H9 (cell line): ENCODE results near the gene TLK1. TPM values are rescaled to one million over a fixed set of nuclear protein-coding genes. Genes with fewer than 3 reads are reported as not detected.

Source experiments
- DNase-seq: peaks from one replicate; pipeline ENCODE4 v3.0.0-alpha.2; 2017
- H2AFZ ChIP-seq: one replicate; pipeline ENCODE4 v1.6.1; 2013; ENCODE audit warnings: mild to moderate bottlenecking, low read length, control low read depth, moderate library complexity
- H2AK5ac ChIP-seq: 2 replicates; pipeline ENCODE4 v1.6.1; 2013; ENCODE audit warnings: low read length, control low read depth, mixed read lengths; ENCODE audit not compliant: insufficient read length
- H2BK120ac ChIP-seq: one replicate; pipeline ENCODE4 v1.6.1; 2013; ENCODE audit warnings: low read depth, mild to moderate bottlenecking, low read length, control low read depth, inconsistent platforms; ENCODE audit not compliant: poor library complexity, severe bottlenecking
- H2BK12ac ChIP-seq: 2 replicates; pipeline ENCODE4 v1.6.1; 2013; ENCODE audit warnings: low read length, control low read depth, mixed read lengths, low read depth; ENCODE audit not compliant: insufficient read length
- H2BK15ac ChIP-seq: 2 replicates; pipeline ENCODE4 v1.6.1; 2013; ENCODE audit warnings: low read depth, low read length, control low read depth
- H2BK20ac ChIP-seq: one replicate; pipeline ENCODE4 v1.6.1; 2013; ENCODE audit warnings: low read depth, mild to moderate bottlenecking, low read length, control low read depth, inconsistent platforms; ENCODE audit not compliant: poor library complexity, severe bottlenecking
- H2BK5ac ChIP-seq: 2 replicates; pipeline ENCODE4 v1.6.1; 2013; ENCODE audit warnings: low read length, control low read depth, mixed read lengths; ENCODE audit not compliant: insufficient read length
- H3K14ac ChIP-seq: 2 replicates; pipeline ENCODE4 v1.6.1; 2013; ENCODE audit warnings: low read length, control low read depth; ENCODE audit not compliant: insufficient read depth
- H3K18ac ChIP-seq: 2 replicates; pipeline ENCODE4 v1.6.1; 2013; ENCODE audit warnings: low read depth, mild to moderate bottlenecking, mixed read lengths, low read length, control low read depth; ENCODE audit not compliant: insufficient read length
- H3K23ac ChIP-seq: 2 replicates; pipeline ENCODE4 v1.6.1; 2013; ENCODE audit warnings: low read length, control low read depth, mixed read lengths, low read depth; ENCODE audit not compliant: insufficient read length
- H3K23me2 ChIP-seq: 2 replicates; pipeline ENCODE4 v1.6.1; 2013; ENCODE audit warnings: low read depth, mild to moderate bottlenecking, mixed read lengths, low read length, control low read depth; ENCODE audit not compliant: insufficient read length, poor library complexity, severe bottlenecking
- H3K27ac ChIP-seq: 2 replicates; pipeline ENCODE4 v1.5.1; 2013; ENCODE audit warnings: low read length, control low read depth, mixed read lengths, low read depth; ENCODE audit not compliant: insufficient read length
- H3K27me3 ChIP-seq: 2 replicates; pipeline ENCODE4 v1.6.1; 2013; ENCODE audit warnings: low read length, control low read depth, inconsistent platforms; ENCODE audit not compliant: insufficient read depth
- H3K4ac ChIP-seq: 2 replicates; pipeline ENCODE4 v1.6.1; 2013; ENCODE audit warnings: low read depth, mild to moderate bottlenecking, control low read depth, inconsistent platforms, low read length, moderate library complexity
- H3K4me1 ChIP-seq: 2 replicates; pipeline ENCODE4 v1.6.1; 2013; ENCODE audit warnings: low read length, control low read depth, inconsistent platforms; ENCODE audit not compliant: insufficient read depth
- H3K4me2 ChIP-seq: 2 replicates; pipeline ENCODE4 v1.6.1; 2013; ENCODE audit warnings: low read length, control low read depth, mixed read lengths; ENCODE audit not compliant: insufficient read length, insufficient read depth
- H3K56ac ChIP-seq: 2 replicates; pipeline ENCODE4 v1.6.1; 2013; ENCODE audit warnings: low read depth, mild to moderate bottlenecking, mixed read lengths, low read length, control low read depth; ENCODE audit not compliant: insufficient read length
- H3K79me1 ChIP-seq: 2 replicates; pipeline ENCODE4 v1.6.1; 2013; ENCODE audit warnings: low read depth, mild to moderate bottlenecking, moderate library complexity, low read length, control low read depth, inconsistent platforms; ENCODE audit not compliant: insufficient read depth, poor library complexity, severe bottlenecking
- H3K79me2 ChIP-seq: 2 replicates; pipeline ENCODE4 v1.6.1; 2013; ENCODE audit warnings: low read length, control low read depth, inconsistent platforms; ENCODE audit not compliant: insufficient read depth
- H3K9ac ChIP-seq: 2 replicates; pipeline ENCODE4 v1.6.1; 2013; ENCODE audit warnings: low read length, control low read depth, mixed read lengths; ENCODE audit not compliant: insufficient read length; ENCODE audit errors: extremely low read depth
- H3K9me3 ChIP-seq: one replicate; pipeline ENCODE4 v1.6.1; 2013; ENCODE audit warnings: low read depth, low read length, inconsistent platforms; ENCODE audit not compliant: control insufficient read depth
- H3T11ph ChIP-seq: one replicate; pipeline ENCODE4 v1.6.1; 2013; ENCODE audit warnings: mild to moderate bottlenecking, low read length, control low read depth, inconsistent platforms
- H4K20me1 ChIP-seq: one replicate; pipeline ENCODE4 v1.6.1; 2013; ENCODE audit not compliant: control insufficient read depth, insufficient read length, insufficient read depth
- H4K5ac ChIP-seq: 2 replicates; pipeline ENCODE4 v1.6.1; 2013; ENCODE audit warnings: low read depth, mild to moderate bottlenecking, mixed read lengths, low read length, control low read depth; ENCODE audit not compliant: insufficient read length
- H4K8ac ChIP-seq: replicated peaks from 2 replicates; pipeline ENCODE4 v1.6.1; 2013; ENCODE audit warnings: low read length, control low read depth, mixed read lengths, low read depth; ENCODE audit not compliant: insufficient read length
- H4K91ac ChIP-seq: 2 replicates; pipeline ENCODE4 v1.6.1; 2013; ENCODE audit warnings: low read depth, mild to moderate bottlenecking, moderate library complexity, mixed read lengths, low read length, control low read depth; ENCODE audit not compliant: insufficient read length
- H3K27ac Mint-ChIP-seq, 3 experiments: 2 replicates in 2 of 3; 3 replicates in 1 of 3; pipeline ENCODE4 v1.8.0; 2020 to 2021; ENCODE audit warnings: mixed read lengths in 3 of 3, mild to moderate bottlenecking in 1 of 3, moderate library complexity in 1 of 3
- H3K27me3 Mint-ChIP-seq: 2 replicates; pipeline ENCODE4 v1.8.0; 2021; ENCODE audit warnings: low read depth, mild to moderate bottlenecking, moderate library complexity, mixed read lengths
- H3K36me3 Mint-ChIP-seq, 3 experiments: 2 replicates in 2 of 3; 3 replicates in 1 of 3; pipeline ENCODE4 v1.8.0; 2020 to 2021; ENCODE audit warnings: low read depth in 3 of 3, mixed read lengths in 3 of 3; ENCODE audit not compliant: insufficient read depth in 1 of 3
- H3K4me1 Mint-ChIP-seq, 2 experiments: 2 replicates each; pipeline ENCODE4 v1.8.0; 2020; ENCODE audit warnings: mixed read lengths in 2 of 2
- H3K4me3 Mint-ChIP-seq, 2 experiments: 2 replicates in 1 of 2; 3 replicates in 1 of 2; pipeline ENCODE4 v1.8.0; 2020 to 2021; ENCODE audit warnings: mild to moderate bottlenecking in 2 of 2, mixed read lengths in 2 of 2, moderate library complexity in 1 of 2
- H3K9me3 Mint-ChIP-seq, 2 experiments: 2 replicates in 1 of 2; 3 replicates in 1 of 2; pipeline ENCODE4 v1.8.0; 2020; ENCODE audit warnings: mild to moderate bottlenecking in 2 of 2, mixed read lengths in 2 of 2, moderate library complexity in 1 of 2
- WGBS: extraction: QIAGEN DNeasy Blood & Tissue Kit; methylation state at CpG from one replicate; pipeline ENCODE4 v1.1.7; 2013; ENCODE audit warnings: missing lambda C conversion rate, low lambda C conversion rate, mixed read lengths; ENCODE audit not compliant: insufficient read length; ENCODE audit errors: extremely low coverage; 5-methylcytosine and 5-hydroxymethylcytosine counted together
- total RNA-seq: library from RNA; stranded (reverse); gene quantifications from 2 replicates; pipeline ENCODE4 v1.2.1, GENCODE V29; 2021
- TF ChIP-seq, protein P1 (sequence below): fragments of 200-600 bp; sonication (generic); conservative IDR thresholded peaks from 3 replicates; pipeline ENCODE4 v1.8.0; 2021; ENCODE audit warnings: antibody characterized with exemption, mild to moderate bottlenecking

The TLK1 gene
- total RNA-seq, 1 experiment from 2014 or later: 112 TPM

GRCh38 chr2:171185165-171185818 is 24.6 kb upstream of the TLK1 start:
- H3K14ac ChIP-seq: no peak overlapping the region
- TF ChIP-seq, protein P1, sequence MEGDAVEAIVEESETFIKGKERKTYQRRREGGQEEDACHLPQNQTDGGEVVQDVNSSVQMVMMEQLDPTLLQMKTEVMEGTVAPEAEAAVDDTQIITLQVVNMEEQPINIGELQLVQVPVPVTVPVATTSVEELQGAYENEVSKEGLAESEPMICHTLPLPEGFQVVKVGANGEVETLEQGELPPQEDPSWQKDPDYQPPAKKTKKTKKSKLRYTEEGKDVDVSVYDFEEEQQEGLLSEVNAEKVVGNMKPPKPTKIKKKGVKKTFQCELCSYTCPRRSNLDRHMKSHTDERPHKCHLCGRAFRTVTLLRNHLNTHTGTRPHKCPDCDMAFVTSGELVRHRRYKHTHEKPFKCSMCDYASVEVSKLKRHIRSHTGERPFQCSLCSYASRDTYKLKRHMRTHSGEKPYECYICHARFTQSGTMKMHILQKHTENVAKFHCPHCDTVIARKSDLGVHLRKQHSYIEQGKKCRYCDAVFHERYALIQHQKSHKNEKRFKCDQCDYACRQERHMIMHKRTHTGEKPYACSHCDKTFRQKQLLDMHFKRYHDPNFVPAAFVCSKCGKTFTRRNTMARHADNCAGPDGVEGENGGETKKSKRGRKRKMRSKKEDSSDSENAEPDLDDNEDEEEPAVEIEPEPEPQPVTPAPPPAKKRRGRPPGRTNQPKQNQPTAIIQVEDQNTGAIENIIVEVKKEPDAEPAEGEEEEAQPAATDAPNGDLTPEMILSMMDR: no peak
- Mint-ChIP-seq H3K4me3 (no peak overlapping the region), H3K36me3 (no peaks in the 10 kb centered on the region), H3K27ac (no peak overlapping the region), H3K9me3 (no peaks in the 10 kb centered on the region), H3K4me1 (peaks cover 11 to 14% of the 10 kb centered on the region in 2 experiments), H3K27me3 (no peaks in the 10 kb centered on the region)
- H3K4ac ChIP-seq: no peak overlapping the region
- no peaks in the 10 kb centered on the region for H3K23me2 ChIP-seq
- H3K27ac ChIP-seq: no peak overlapping the region
- H3K56ac ChIP-seq: no peak overlapping the region
- 0 out of 2 replicates have a peak, but pooled peaks cover 3% of the 10 kb centered on the region for H3K4me1 ChIP-seq
- no peaks in the 10 kb centered on the region for H4K20me1 ChIP-seq
- no peak overlapping the region for H3K4me2 ChIP-seq
- no peak overlapping the region for H4K8ac ChIP-seq
- WGBS: no CpG with 5 or more reads among the region's 2 CpGs
- H2BK12ac ChIP-seq: no peak overlapping the region
- H3K27me3 ChIP-seq: no peaks in the 10 kb centered on the region
- no peak overlapping the region for H2BK20ac ChIP-seq
- H3K9me3 ChIP-seq: no peaks in the 10 kb centered on the region
- H3K18ac ChIP-seq: no peak overlapping the region
- H2BK120ac ChIP-seq: no peak overlapping the region
- no peak overlapping the region for H4K91ac ChIP-seq
- H4K5ac ChIP-seq: no peak overlapping the region
- H3K23ac ChIP-seq: no peak overlapping the region
- no peak overlapping the region for H3K9ac ChIP-seq
- no peaks in the 10 kb centered on the region for H3K79me1 ChIP-seq
- H3K79me2 ChIP-seq: no peaks in the 10 kb centered on the region
- H3T11ph ChIP-seq: no peak overlapping the region
- H2BK15ac ChIP-seq: no peak overlapping the region
- no peak overlapping the region for H2AK5ac ChIP-seq
- H2AFZ ChIP-seq: no peak overlapping the region
- no peak for DNase-seq
- no peak overlapping the region for H2BK5ac ChIP-seq
